GM19455 (cell line): ENCODE results near the gene NUBP2.

ENCODE experiments used
- ATAC-seq: cut with Tn5 transposase; IDR thresholded peaks from one replicate; pipeline ENCODE4 v1.9.1; 2021; ENCODE audit not compliant: unreplicated experiment

NUBP2 gene

DNA sequence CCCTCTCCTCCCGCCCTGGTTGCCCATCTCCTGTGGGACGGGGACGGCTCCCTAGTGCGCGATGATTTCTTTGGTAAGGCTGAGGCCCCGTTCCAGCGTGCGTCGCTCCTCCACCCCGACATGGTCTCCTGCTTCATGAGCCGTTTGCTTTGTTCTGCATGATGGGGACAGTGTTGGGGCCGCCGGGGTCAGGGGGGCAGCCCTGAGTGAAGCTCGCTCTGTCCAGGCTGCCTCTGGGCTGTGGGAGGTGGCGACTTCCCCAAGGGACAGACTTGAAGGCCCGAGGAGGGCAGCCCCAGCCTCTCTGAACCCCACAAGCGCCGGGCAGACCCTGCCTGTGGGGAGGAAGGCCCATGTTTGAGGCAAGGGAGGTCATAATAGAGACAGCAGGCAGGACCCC, 23.8 kb upstream of the NUBP2 start:
- ATAC-seq: no peak

DNA sequence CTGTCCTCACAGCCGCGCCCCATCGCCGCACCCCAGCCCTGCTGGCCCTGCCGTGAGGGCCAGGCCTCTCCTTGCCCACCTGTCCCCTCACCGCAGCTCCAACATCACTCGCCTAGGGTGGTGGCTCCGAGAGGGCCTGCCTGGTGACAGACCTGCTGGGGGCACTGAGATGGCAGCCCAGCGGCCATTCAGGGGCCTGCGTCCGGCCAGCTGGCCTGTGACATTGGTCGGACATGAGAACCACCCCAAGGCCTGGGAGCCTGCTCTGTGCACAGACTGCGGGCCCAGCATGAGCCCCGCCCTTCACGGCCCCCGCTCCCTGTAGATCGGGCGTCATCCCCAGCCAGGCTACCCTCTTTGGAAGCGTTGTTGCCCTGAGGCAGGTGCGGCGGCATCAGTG, 23.2 kb upstream of the NUBP2 start:
- no peak for ATAC-seq

DNA sequence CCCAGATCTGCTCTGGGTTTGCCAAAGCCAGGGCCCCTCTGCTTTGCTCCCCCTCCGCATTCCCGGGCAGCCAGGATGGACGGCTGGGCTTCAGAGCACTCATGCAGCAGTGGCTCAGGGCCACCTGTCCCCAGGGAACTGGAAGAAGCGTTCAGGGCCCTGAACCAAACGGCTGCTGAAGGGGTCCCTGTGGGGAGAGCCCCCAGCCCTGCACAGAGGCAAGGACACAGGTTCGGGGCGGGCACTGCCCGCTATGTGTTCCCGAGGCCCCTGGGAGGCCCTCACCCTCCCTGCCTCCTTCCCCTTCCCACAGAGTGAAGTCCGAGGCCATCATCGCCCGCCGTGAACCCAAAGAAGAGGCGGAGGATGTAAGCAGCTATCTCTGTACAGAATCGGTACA, 21.8 kb upstream of the NUBP2 start:
- ATAC-seq: no peak

DNA sequence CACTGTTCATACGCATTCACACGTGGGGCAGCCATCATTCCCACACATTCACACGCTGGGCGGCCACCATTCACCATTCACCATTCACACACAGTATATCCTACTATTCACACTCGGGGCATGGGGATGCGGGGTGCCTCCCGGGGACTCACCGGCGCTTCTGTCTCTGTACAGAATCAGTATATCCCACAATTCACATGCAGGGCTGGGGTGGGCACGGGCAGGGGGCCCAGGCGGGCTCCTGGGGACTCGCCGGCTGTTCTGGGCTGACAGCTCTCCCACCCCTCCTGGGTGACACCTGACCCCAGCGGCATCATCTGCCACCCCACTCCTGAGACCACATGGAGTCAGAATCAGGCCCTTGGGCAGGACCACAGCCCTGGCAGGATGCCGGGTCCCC, 21.0 kb upstream of the NUBP2 start:
- no peak for ATAC-seq

DNA sequence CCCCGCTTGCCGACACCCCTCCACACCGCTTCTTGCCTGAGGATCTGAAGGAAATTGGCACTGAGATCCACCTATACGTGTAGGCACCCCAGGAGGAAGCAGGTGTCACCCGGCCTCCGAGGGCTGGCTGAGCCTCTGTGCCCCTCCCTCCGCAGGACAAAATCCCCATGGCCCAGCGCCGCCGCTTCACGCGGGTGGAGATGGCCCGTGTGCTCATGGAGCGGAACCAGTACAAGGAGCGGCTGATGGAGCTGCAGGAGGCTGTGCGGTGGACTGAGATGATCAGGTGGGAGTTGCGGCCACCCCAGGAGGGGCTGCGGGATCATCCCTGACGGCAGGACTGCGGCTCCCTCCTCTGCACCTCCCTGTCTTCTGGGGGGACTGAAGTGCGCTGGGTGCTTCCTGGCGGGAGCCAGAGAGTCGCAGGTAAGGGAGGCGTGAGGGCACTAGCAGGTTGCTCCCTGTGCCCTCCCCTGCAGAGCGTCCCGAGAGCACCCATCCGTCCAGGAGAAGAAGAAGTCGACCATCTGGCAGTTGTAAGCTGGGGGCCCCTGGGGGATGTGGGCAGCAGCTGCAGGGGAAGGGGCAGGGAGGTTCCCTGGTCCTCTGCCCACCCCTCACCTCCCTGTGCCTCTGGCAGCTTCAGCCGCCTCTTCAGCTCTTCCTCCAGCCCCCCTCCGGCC, 20.4 kb upstream of the NUBP2 start:
- ATAC-seq: no peak

DNA sequence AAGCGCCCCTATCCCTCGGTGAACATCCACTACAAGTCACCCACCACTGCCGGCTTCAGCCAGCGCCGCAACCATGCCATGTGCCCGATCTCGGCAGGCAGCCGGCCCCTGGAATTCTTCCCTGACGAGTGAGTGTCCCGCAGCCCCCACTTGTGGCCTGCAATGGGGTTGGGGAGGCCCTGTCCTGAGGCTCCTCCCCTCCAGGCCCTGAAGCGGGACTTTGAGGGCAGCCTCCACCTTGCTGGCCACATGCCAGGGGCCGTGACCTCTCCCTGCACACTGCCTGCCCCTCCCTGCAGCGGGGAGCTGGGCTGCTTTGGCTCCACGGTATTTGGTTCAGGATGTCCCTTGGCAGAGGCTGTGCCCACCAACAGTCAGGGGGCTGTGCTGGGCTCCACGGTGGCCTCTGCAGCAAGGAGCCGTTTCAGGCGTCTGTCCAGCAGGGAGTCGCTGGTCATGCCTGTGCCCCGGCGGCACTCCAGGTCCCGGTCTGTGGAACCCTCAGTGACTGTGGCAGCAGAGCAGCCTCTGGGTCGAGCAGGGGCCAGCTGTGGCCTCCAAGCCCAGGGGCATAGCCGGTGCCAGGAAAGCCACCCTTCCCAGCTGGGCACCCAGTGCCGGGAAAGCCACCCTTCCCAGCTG, 19.8 kb upstream of the NUBP2 start:
- no peak for ATAC-seq

DNA sequence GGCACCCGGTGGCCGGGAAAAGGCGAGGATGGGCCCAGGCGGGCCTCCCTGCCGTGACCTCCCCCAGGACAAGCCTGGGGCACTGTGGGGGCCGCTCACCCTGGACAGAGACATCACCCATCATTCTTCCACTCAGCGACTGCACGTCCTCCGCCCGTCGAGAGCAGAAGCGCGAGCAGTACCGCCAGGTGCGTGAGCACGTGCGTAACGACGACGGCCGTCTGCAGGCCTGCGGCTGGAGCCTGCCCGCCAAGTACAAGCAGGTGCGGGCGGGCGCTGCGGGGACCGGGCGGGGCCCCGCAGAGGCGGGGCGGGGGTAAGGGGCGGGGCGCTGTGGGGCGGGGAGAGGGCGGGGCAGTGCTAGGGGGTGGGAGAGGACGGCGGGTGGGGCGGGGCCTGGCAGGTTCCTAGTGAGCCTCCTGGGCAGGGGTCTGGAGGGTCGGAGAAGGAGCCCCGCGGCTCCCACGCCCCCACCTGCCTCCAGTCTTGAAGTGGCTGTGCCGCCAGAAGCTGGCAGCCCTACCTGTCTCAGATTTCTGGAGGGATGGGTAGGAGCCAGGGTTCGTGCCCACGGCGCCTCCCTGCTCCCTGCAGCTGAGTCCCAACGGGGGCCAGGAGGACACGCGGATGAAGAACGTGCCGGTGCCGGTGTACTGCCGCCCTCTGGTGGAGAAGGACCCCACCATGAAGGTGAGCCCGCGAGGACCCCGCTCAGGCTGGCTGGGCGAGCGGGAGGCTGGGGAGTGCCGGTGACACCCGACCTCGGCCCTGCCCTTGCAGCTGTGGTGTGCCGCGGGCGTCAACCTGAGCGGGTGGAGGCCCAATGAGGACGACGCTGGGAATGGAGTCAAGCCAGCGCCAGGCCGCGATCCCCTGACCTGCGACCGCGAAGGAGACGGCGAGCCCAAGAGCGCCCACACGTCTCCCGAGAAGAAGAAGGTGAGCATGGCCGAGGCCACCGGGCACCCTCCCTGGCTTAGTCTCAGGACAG, 18.9 kb upstream of the NUBP2 start:
- no peak for ATAC-seq

DNA sequence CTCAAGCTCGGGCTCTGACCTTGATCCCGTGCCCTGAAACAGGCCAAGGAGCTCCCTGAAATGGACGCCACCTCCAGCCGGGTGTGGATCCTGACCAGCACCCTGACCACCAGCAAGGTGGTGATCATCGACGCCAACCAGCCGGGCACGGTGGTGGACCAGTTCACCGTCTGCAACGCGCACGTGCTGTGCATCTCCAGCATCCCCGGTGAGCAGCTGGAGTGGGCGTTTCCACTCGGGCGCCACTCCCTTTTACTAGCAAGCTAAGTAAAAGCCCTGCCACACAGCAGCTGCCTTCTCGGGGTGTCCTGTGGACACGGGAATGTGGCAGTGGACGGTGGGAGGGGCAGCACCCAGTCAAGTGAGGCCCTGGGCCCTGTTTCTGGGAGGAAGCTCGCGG, 17.8 kb upstream of the NUBP2 start:
- no peak for ATAC-seq

DNA sequence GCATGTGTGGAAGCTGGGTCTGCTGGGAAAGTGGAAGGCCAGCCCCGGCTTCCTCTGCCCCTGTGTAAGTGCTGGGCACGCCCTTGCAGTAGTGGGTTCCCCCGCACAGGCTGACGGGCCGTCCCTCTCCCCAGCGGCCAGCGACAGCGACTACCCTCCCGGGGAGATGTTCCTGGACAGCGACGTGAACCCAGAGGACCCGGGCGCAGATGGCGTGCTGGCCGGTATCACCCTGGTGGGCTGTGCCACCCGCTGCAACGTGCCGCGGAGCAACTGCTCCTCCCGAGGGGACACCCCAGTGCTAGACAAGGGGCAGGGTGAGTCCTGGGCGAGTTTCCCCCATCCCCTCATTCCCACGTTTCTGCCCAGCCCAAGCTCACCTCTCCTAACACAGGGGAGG, 16.9 kb upstream of the NUBP2 start:
- ATAC-seq: no peak

DNA sequence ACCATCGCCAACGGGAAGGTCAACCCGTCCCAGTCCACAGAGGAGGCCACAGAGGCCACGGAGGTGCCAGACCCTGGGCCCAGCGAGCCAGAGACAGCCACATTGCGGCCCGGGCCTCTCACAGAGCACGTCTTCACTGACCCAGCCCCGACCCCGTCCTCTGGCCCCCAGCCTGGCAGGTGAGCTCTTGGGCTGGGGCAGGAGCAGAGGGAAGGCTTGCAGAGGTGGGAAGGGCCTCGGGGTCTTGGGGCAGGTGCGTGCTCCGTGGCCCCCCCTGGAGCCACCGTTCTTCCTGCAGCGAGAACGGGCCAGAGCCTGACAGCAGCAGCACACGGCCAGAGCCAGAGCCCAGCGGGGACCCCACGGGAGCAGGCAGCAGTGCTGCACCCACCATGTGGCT, 16.5 kb upstream of the NUBP2 start:
- no peak for ATAC-seq

DNA sequence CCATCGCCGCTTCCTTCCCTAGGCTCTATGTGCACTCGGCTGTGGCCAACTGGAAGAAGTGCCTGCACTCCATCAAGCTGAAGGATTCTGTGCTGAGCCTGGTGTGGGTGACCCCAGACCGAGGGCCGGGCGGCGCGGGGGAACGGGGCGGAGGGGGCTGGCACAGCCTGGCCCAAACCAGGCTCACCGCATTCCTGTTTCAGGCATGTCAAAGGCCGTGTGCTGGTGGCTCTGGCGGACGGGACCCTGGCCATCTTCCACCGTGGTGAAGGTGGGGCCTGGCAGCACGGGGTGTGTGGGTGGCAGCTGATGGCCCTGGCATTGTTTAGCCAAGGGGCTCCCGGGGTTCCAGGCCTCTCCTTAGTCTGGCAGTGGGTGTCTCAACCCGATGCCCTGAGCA, 16.1 kb upstream of the NUBP2 start:
- no peak for ATAC-seq

DNA sequence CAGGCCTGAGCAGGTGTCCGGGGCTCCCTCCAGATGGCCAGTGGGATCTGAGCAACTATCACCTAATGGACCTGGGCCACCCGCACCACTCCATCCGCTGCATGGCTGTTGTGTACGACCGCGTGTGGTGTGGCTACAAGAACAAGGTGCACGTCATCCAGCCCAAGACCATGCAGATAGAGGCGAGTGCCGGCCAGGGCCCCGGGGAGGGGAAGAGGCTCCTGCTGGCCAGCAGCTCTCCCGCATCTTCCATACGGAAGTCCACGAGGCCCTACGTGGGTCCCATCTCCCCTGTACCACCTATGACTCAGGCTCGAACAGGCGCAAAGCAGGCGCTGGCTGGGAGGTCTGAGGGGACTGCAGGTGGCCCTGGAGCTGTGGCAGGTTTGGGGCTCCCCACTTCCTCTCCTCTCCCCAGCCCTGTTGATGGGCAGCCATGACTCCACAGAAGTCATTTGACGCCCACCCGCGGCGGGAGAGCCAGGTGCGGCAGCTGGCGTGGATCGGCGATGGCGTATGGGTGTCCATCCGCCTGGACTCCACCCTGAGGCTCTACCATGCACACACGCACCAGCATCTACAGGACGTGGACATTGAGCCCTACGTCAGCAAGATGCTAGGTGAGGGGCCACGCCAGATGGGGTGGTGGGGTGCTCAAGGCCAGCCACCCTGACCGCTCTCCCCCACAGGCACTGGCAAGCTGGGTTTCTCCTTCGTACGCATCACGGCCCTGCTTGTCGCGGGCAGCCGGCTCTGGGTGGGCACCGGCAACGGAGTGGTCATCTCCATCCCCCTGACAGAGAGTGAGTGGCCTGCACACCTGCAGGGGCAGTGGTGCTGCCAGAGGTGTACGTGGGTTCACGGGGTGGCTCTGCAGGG, 15.4 kb upstream of the NUBP2 start:
- no peak for ATAC-seq

DNA sequence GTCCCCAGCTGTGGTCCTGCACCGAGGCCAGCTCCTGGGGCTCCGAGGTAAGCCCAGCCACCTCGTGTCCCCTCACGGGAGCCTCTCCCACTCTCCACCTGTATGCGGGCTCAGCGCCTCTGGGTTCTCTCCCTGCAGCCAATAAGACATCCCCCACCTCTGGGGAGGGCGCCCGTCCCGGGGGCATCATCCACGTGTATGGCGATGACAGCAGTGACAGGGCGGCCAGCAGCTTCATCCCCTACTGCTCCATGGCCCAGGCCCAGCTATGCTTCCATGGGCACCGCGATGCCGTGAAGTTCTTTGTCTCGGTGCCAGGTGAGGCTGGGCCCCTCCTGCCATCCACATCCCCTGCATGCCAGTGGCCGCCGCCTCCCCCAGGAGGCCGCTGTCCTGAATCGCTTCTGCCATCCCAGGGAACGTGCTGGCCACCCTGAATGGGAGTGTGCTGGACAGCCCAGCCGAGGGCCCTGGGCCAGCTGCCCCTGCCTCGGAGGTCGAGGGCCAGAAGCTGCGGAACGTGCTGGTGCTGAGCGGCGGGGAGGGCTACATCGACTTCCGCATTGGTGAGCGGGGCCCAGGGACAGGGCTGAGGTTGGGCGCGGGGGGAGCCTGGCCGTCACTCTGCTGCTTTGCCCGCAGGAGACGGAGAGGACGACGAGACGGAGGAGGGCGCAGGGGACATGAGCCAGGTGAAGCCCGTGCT, 14.5 kb upstream of the NUBP2 start:
- ATAC-seq: no peak

DNA sequence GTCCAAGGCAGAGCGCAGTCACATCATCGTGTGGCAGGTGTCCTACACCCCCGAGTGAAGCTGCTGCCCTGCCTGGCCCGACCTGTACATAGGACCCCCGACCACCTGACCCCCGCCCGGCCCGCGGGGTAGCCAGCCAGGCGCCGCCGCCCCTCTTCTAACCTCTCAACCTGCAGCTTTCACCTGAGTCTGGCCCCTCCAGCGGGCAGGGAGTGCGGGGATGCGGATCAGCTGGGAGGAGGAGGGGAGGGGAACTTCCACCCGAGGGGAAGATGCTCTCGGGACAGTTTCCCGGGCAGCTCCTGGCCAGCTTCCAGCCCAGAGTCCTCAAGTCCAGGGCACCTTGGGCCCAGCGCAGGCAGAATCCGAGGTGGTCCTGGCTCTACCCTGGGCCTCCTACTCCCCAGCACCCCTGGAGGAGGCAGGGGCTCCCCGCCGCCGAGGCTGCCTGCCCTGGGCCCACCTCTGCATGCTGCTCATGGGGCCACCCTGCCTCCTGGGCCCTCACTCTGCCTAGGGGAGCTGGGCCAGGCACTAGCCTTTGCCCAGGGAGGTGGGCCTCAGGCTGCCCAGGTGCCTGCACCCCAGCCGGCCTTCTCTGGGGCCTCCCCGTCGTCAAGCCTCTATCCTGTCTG, 13.9 kb upstream of the NUBP2 start:
- ATAC-seq: no peak

DNA sequence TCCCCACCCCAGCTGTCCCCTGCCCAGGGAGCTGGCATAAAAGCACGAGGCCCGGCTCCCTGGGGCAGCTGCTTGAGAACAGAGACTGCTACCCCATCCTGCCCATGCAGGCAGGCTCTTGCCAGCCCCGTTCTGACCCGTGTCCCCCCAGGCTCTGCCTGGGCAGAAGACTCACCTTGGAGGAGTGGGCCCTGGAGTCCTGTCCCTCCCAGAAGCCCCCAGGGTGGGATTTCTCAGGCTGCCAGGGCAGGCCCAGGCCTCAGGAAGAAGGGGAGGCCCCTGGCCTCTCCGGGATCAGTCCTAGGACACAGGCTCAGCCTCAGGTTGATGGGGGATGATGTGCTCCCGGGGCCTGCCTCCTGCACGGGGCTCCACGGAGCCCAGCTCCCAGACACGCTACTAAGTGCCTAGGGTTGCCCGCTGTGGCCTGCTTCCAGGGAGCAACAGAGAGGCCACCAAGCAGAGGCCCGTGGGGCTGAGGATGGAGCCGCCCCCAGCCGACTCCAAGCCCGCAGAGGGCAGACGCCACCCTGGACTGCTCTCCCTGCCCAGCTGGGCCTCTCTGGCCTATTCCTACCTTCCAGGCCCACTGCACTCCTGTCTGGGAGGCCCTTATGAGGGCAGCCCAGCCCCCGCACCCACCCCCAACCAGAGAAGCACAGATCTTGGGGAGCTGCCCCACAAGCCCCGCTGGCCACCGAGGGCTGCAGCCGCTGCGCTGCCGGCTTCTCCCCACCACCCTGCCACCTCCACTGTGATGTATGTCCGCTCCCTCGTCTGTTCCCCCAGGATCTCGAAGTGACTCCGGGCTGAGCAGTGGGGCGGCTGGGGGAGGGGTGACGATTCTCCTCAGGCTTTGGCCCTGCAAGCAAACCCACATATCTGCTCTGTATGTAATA, 13.1 kb upstream of the NUBP2 start:
- ATAC-seq: no peak

DNA sequence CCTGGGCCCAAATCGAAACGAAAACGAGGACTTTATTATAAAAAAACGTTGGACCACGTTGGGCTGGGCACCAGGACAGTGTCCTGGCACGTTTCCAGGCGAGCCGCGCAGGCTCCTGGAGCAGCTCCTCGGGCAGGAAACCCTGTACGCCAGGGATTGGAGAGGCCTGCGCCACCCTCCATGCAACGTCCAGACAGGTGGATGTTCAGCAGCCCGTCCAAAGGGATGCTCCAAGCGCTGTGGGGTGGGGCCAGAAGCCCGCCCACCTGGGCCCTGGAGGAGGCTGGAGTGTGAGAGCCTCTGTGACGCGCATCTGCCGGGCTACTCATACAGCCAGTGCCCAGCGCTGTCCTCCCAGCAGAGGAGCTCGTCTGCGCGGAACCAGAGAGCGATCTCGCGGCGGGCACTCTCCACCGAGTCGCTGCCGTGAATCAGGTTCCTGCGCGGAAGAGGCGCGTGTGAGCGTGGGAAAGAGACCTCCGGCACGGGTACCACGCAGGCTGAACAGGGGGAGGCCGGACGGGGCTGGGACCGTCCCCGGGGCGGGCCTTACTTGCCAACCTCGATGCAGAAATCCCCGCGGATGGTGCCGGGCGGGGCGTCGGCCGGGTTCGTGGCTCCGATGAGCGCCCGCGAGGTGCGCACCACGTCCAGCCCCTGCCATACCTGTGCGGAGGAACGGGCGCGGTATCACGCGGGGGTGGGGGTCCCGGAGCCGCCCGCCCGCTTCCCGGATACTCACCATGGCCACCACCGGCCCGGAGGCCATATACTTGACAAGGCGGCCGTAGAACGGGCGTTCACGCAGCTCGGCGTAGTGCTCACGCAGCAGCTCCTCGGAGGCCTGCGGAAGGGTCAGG, 12.2 kb upstream of the NUBP2 start:
- no peak for ATAC-seq

DNA sequence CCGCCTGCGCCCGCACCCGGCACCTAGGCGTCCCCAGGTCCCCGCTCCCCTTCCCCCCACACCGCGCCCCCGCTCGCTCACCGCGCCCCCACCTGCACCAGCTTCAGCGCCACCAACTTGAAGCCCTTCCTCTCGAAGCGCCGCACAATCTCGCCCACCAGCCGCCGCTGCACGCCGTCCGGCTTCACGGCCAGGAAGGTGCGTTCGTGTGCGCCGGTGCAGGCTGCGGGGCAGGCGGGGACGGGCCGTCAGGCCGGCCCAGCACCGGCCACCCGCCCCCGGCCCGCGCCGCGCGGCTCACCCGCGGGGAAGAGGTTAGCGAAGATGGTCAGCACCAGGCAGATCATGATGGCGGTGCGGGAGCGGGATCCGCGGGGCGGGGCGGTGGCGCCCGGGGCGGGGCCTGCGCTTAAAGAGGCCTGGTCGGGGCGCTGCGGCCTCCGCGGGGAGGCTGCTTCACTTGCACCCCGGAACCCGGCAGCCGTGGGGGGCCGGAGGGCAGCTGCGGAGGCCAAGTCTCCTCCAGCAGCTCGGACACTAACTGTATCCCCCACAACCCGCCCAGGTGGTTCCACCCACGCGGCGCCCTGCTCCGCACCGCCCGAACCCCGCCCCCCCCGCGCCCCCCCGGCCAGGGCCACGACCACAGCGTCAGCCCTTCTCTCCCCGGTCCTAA, 11.4 kb upstream of the NUBP2 start, which contains the start of gene NME3:
Gene NME3 (minus strand): TSS at position 356 of the 676 bp plus-strand sequence. CDS start 9 bp downstream, at position 347.
- ATAC-seq: no peak
